Gastrocnemius medialis (tissue), 4 donors: ENCODE measurements around the gene EVX2.

Source experiments
- POLR2A ChIP-seq, 2 donors: fragments of 450-650 bp; IDR thresholded peaks; one replicate each; pipeline ENCODE4 v1.6.1; 2017; ENCODE audit warnings: antibody characterized with exemption in 2 of 2, mild to moderate bottlenecking in 2 of 2, moderate library complexity in 2 of 2
- TF ChIP-seq, protein P1 (sequence below), 5 experiments: fragments of 450-650 bp in 3 of 5; fragments of 200-600 bp in 2 of 5; sonication (generic) in 2 of 5; IDR thresholded peaks in 4 of 5; conservative IDR thresholded peaks in 1 of 5; 1 replicate in 4 of 5; 2 replicates in 1 of 5; pipeline ENCODE4 v1.5.1; 2016 to 2019; ENCODE audit warnings: antibody characterized with exemption in 5 of 5, mild to moderate bottlenecking in 3 of 5, moderate library complexity in 3 of 5

GRCh38 chr2:176075481-176075880, 8.3 kb downstream of the EVX2 start:
- no peak for TF ChIP-seq POLR2A (IDR thresholded peaks at IDR 0.05)
- TF ChIP-seq, protein P1, sequence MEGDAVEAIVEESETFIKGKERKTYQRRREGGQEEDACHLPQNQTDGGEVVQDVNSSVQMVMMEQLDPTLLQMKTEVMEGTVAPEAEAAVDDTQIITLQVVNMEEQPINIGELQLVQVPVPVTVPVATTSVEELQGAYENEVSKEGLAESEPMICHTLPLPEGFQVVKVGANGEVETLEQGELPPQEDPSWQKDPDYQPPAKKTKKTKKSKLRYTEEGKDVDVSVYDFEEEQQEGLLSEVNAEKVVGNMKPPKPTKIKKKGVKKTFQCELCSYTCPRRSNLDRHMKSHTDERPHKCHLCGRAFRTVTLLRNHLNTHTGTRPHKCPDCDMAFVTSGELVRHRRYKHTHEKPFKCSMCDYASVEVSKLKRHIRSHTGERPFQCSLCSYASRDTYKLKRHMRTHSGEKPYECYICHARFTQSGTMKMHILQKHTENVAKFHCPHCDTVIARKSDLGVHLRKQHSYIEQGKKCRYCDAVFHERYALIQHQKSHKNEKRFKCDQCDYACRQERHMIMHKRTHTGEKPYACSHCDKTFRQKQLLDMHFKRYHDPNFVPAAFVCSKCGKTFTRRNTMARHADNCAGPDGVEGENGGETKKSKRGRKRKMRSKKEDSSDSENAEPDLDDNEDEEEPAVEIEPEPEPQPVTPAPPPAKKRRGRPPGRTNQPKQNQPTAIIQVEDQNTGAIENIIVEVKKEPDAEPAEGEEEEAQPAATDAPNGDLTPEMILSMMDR (IDR thresholded peaks at IDR 0.05 in 4 of 5, conservative IDR thresholded peaks at IDR 0.05 in 1 of 5) = no peak
